Measurements from ENCODE around the gene DNAH8.
"Not testable (repeated sequence)": the region's sequence is repeated elsewhere in the genome, so short reads cannot be mapped to it uniquely, and the experiment has no call there.

The DNAH8 gene

DNA sequence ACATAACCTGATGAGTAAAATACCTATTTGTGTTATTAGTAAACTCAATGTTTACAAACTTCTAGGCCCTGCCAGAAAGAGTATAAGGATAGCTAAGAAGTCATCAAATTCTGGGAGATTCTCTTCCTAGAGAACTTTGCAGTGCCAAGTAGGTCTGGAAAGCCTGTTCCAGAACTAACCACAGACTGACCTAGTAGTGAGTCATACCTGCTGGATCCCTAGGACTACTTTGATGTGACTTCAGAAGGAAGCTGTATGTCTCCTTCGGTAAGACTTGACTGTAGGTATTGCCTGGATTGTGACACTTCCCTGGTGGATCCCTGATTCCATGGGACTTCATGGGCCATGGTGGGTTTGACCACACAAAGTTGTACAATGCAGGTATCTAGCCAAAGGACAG lies 131.7 kb downstream of the DNAH8 start:
- no peak for DNase-seq

DNA sequence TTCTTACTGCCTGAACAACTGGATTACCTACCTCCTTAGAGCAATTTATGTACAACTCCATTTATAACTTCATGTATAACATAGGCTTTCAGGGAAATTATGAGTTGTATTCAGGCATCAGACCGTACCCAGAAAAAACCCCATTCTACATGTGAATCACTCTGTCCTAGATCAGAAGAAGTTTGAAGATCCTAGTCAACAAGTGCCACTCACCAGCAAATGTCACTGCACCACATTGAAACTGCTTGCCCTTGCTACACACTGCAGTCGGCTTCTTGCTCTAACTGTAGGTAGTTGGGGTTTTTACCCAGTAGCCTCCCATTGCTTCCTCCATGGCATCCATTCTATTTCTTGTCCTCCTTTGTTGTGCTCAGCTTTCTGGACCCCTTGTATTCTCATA lies 132.4 kb downstream of the DNAH8 start:
- DNase-seq = no peak

DNA sequence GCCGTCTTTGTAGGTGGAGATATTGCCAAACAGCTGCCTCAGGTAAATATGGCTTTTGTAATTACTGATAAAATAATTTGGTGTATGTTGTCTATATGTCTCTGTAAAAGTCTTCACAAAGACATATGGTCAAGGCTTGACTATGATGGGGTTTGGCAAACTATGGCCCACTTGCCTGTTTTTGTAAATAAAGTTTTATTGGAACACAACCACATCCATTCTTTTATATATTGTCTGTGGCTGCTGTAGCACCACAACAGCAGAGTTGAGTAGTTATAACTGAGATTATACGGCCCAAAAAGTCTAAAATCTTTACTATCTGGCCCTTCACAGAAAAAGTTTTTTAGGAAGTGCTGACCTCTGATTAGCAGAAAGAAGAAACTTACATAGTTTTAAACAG lies 133.6 kb downstream of the DNAH8 start:
- no peak for DNase-seq

DNA sequence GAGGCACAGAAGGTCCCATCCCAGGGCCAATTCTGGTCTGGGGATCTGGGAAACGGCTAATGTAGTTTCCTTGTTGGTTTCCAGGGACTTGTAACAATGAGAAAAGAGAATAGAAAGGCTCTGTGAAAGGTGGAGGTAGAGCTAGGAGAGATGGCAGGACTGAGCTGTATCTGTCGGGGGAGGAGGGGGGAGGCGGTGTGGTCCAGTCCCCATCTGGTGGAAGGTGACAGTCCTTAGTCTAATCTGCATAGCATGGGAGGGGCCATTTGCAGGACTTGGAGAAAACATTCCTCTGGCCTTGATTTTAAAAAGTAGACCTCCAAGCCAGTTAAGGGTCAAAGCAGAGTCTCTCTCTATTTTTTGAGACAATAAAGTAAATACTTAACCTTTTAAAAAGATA lies 137.1 kb downstream of the DNAH8 start:
- DNase-seq = no peak

DNA sequence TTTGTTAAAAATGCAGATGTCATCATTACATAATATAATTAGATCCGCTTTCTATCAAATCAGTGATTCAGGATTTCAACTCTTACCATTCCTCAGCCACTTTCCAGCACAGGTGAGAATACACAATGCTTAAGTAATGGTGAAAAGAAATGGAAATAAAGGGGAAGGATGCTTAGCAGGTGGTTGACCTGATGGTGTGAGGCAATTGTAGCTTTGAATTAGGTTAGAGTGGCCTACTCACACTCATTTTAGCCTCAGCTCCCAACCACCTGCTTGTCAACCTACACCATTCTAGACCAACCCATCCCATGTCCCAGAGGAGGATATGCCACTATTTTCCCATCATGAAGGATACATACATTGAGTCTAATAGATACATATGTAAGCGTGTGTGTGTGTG lies 138.1 kb downstream of the DNAH8 start:
- no peak for DNase-seq

DNA sequence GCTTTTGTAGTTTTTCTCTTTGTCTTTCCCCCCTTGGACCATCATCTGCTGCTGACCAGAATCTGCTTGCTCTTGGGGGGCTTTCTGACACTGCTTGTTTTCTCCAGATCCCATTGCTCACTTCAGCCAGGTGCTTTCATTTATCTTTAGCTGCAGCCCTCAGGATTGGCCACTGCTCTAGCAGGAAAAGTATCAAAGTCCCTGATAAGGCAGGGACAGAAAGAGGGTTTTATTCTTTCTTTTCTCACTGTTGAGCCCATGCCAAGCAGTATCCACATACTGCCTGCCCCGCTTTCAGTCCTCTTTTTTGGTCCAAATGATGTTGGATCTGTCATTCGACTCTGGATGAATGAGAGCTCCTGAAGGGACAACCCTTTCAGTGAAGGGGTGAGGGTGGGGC lies 141.4 kb downstream of the DNAH8 start:
- no peak for DNase-seq

DNA sequence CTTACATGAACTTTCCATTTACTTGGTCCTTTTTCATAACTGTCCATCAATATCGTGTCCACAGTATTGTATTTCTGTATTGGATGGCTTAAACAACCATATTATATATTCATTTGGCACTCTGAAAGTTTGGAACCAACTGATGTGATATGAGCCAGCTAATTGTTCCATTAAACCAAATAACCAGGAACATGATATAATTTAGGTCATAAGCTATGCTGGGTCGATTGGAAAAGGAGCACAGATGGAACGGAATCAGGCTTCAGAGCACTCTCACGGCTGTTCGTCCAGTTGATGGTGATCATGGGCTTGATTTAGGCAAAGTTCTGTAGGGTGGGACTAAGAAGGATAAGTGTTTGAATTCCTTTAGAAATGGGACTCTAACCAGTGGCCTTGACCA lies 142.7 kb downstream of the DNAH8 start:
- no peak for DNase-seq

DNA sequence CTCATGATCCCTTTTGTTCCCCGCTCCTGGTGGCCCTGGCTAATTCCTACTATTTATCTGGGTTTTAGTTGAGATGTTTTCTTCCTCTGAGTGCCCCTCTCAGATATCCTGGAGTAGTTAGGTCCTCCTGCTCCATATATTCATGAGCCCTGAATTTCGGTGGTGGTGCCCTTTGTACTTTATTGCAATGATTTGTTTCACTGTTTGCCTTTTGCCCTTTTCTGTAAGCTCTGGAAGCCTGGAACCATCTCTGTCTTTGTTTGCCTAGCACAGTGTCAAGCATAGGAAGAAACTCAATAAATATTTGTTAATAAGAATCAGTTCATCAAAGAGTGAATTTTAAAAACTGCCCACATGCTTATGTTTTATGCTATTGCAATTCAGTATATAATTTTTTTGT lies 144.9 kb downstream of the DNAH8 start:
- DNase-seq = no peak

DNA sequence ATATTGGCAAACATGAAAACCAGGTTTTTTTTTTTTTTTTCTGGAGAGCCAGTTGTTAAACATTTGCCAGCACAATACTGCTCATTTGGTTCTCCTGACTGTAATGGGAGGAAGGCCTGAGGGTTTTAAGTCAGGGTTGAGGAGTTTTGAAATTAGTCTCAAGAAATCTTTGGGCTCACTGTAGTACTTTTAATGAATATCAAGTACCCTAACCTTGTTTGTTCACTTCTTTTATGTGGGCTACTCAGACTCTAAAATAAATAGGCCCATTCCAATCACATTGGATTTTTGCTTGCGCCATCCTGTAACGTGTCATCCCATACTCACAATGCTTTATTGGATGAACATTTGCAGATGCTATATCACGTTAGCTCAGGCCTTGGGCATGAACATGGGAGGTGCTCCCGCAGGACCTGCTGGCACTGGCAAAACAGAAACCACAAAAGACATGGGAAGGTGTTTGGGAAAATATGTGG lies 146.9 kb downstream of the DNAH8 start:
- no peak for DNase-seq

DNA sequence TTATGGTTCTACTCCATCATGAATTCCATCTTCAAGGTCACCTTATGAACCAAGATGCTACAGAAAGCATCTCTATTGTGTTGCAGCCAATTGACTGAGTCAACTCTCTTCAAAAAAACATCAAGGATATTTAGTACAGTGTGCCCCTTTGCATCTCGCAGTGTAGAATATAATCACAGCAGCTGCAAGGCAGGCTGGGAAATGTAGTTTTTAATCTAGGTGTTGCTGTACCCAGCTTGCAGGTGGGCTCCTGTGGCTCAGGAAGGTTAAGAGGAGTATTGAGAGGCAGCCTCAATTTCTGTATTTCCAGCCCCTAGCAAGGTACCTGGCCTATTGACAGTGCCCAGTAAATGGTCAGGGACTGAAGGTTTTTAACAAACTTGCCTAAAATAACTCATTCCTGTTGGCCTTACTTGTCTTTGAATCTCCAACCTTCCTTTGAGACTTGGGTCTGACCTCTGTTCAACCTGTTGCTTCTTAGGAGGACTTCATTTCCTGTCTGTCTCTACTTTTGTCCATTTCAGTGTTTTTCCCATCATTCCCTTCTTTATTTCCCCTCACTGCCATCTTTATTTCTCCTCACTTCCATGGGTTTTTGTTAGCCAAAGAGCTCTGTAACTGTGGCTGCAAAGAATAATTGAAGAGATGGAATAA lies 150.5 kb downstream of the DNAH8 start:
- DNase-seq = no peak

DNA sequence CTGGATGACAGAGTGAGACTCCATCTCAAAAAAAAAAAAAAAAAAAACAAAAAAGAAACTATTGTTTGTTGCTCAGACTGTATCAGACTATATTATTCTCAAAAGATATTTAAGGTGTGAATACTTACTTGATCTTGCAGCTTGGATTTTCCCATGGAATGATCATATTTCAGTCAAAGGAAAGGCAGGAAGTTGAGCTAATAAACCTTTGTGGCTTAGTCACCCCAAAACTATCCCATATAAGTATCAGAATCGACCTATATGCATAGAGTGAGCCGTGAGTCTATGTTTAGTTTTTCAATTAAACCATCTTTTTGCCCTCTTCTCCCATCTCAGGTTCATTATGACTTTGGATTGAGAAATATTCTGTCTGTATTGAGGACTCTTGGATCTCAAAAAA lies 152.6 kb downstream of the DNAH8 start:
- DNase-seq = no peak

DNA sequence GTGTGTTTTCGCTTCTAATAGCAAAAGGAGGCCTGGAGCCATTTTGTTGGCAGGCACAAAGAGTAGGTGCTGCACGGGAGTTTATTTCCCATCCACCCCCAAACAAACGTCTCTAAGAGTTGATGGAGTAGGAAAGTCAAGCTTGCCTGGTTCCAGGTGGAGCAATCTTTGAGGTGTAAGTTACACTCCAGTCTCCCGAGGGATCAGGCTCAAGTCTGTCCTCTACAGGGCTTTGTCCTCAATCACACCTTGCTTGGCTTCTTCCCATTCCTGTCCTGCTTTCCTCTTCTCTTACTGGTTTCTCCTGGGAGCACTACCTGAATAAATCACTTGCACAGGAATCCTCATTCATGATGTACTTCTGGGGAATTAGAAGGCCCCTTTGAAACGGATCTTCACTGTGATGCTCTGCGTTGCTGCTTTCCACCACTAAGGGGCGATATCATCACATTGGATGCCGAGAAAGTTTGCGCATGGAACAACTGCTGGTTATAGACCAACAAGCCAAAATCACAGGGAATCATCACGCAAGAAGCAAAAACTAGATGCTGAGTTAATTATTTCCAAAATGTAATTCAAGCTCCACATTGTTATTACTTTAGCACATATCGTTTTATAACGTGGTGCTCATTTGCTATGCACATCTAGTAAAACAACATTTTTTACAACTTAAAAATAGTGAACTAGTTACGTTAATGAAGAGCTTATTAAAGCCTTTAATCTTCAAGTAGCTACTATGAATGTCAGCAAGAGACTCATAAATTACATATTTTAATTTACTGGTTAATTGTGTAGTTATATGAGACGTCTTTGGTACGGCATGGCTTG lies 156.8 kb downstream of the DNAH8 start:
- peak; percentile 64 to 71 for DNase-seq

DNA sequence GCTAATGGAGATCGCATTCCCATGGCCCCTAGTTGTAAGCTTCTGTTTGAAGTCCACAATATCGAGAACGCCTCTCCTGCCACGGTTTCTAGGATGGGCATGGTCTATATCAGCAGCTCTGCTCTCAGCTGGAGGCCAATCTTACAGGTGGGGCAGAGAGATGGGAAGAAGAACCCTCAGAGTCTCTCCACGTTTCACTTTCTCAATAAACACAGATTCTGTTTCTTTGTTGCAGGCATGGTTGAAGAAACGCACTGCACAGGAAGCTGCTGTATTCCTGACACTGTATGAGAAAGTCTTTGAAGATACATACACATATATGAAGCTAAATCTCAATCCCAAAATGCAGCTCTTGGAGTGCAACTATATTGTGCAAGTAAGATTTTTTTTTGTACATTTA lies 157.9 kb downstream of the DNAH8 start:
- no peak for DNase-seq

DNA sequence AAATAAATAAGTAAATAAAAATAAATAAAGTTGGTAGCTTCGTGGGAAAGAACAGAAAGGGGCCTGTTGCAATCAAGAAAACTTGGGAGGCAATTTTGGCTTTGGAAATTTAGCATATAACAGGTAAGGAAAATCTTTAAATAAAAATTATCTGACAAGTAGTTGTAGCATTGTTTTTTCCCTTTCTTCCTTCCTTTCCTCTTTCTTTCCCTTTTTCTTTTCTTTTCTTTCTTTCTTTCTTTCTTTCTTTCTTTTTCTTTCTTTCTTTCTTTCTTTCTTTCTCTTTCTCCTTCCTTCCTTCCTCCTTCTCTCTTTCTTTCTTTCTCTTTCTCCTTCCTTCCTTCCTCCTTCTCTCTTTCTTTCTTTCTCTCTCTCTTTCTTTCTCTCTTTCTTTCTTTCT lies 158.7 kb downstream of the DNAH8 start:
- not testable (repeated sequence) for DNase-seq

DNA sequence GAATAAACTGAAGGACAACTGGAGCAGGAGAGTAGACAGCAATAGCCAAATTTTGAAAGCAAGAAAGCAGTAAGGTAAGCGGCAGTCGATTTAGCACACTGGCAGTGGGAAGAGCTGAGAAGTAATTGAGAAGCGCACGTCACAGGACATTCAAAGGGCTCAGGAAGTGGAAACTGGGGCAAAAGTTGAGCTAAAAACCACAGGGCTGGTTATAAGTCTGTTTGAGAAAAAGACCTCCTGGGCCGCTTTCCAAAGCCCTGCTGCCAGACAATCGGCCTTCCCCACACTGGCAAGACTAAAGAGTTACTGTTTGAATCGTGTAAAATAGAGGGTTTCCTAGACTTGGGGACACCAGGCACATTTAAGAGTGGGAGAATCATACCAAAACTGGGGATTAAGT lies 161.4 kb downstream of the DNAH8 start:
- peak in 1 of 2 donors; percentile 41 for DNase-seq

DNA sequence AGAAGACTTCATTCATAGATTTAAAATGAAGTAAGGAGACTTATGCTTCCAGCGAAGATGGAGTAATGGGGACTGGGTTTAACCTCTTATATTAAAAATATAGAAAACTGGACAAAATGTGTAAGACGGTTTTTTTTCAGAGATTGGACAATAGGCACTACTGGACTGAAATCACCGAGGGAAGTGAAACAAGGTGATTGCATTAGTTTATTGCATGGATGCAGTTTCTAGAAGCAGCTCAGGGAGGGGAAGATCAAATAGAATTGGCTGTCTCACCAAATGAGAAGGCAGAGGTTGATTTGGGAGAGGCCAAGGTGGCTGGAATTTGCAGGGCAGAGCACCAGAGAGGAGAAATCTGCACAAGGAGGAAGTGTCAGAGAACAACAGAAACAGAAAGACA lies 162.6 kb downstream of the DNAH8 start:
- no peak for DNase-seq

DNA sequence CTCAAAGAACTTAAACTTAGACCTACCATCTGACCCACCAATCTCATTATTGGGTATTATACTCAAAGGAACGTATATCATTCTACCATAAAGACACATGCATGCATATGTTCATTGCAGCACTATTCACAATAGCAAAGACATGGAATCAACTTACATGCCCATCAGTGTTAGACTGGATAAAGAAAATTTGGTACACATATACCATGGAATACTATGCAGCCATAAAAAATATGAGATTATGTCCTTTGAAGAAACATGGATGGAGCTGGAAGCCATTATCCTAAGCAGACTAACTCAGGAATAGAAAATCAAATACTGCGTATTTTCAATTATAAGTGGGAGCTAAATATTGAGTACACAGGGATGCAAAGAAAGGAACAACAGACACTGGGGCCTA lies 167.0 kb downstream of the DNAH8 start:
- no peak for DNase-seq

DNA sequence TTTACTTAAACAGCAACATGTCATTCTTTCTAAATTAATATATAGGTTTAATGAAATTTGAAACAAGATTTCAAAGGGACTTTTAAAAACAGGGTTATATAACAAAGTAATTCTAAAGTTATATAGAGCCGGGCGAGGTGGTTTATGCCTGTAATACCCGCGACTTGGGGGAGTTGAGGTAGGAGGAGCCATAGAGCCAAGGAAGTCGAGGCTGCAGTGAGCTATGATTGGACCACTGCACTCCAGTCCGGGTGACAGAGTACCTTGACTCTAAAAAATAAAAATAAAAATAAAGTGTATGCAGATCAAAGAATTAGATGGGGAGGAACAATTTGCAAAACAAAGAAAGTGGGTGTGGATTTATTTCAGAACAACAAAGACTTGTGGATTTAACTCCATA lies 182.4 kb downstream of the DNAH8 start:
- DNase-seq = no peak

DNA sequence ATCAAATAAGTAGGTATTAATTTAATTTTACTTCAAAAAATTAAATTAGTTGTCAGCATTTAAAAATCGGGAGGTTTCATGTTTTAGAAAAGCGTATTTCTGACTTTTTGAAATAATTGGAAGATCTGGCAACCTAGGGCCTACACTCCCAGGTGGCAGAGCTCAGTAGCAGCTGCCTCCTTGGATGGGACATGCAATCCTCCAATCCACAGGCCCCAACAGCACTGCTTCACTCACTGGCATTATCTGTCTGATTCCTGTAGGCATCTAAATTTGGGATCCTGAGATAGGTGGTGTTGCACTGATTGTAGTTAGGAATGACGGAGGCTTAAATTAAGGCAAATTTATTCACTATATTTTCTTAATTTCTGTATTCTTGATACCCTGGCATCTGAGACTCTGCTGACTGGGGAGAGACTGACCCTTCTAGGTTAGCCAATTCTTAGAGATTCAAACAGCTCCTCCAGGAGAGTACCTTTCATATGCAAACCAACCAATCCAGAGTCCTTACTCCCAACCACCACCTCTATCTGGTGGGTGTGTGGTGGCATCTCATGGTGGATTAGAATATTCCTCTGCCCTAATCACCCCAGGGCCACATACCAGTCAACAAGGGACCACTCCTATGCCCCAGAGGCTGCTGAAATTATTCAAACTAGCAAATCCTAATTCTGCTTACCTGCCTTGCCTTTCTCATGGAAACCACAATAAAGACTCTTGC lies 186.9 kb downstream of the DNAH8 start:
- DNase-seq = no peak

DNA sequence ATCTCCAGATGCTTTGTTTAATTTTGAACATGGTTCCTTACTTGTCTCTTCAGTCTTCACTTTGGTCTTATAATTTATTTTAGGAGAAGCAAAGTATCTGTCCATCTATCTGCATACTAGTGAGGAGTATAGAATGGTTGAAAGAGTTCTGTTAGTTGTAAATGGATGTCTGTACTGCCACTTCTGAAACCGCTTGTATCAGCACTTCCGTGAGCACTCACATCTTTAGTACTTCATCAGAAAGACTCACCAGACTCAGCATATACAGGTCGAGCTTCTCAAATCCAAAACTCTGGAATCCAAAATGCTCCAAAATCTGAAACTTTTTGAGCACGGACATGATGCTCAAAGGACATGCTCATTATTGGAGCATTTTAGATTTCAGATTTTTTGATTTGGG lies 191.5 kb downstream of the DNAH8 start:
- no peak for DNase-seq

DNA sequence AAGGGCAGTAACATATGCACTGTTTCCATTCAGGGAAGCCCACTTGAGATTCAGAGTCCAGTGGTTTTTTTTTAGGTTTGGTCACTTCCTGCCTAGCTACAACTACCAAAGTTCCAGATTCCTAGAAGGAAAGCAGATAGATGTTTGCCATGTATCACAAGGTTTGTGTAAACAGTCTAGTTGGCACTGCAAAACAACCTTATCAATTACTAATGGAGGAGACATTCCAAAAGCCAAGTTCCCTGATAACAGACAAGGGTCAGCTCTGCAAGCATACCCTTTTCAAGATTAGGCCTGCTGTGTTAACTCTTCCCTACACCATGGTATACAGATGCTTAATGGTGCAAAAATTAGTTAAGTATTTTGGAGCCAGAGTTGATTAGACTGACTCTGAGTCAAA lies 192.2 kb downstream of the DNAH8 start:
- no peak for DNase-seq

DNA sequence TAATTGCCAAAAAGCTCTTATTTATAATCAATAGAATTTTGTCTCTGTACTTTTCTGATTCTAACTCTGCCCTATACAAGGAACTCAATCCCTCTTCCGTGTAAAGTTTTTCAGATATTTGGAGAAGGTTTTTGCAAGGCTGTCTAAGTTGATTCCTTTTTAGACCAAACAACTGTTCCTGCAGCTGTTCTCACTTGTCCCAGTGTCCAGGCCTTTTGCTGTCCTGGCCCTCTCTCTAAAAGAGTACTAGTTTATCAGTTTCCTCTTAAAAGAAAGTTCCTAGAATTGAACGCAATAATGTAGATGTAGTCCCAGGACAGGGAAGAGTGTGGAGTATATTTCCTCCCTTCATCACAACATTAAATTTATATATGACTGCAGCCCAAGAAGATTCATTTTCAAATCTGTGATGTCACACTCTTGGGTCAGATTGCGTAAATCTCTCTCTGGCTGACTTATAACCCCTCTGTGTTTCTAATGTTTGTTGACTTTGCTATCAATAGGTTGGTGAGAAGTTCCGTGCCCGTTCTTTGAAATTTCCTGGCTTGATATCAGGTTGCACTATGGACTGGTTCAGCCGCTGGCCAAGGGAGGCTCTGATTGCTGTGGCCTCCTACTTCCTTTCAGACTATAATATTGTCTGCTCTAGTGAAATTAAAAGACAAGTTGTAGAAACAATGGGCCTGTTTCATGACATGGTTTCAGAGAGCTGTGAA lies 194.1 kb downstream of the DNAH8 start:
- no peak for DNase-seq

DNA sequence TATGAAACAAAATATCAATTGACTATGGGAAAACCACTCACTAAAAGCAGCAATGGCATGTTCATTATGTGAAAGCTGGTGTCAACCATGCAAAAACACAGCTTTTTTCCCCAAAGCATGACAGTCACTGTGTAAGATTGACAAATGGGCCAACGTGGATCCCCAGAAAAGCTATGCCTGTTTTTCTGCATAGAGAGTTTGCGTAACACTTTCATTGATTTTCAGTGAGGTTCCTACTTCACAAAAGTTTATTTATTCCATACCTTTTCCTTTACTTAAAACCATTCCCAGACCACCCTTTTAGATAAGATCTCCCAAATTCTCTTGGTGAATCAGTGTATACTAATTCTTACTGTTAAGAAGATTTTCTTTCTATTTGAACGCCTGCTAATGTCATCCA lies 195.1 kb downstream of the DNAH8 start:
- no peak for DNase-seq

Measured in stimulated activated CD4-positive, alpha-beta T cell treated with anti-CD3 and anti-CD28 coated beads, Interleukin-2, amount 100 ng/mL, for 24 hours (primary cell).